DND-41 (cell line): Measurements from ENCODE around the gene PSRC1.

Experiments
- CTCF ChIP-seq: IDR thresholded peaks from 2 replicates; pipeline ENCODE4 v1.5.1; 2012; ENCODE audit warnings: borderline replicate concordance, low read length, moderate library complexity, mild to moderate bottlenecking; ENCODE audit not compliant: poor library complexity, severe bottlenecking; ENCODE audit errors: extremely low read depth
- EZH2 ChIP-seq: IDR thresholded peaks from 3 replicates; pipeline ENCODE4 v1.6.1; 2012; ENCODE audit warnings: borderline replicate concordance, low read depth, mild to moderate bottlenecking, moderate library complexity, low read length, inconsistent platforms; ENCODE audit not compliant: severe bottlenecking

GRCh38 chr1:109242387-109242786 lies 40.6 kb downstream of the PSRC1 start:
- TF ChIP-seq CTCF (no peak), EZH2 (no peak)
